ENCODE data around the gene HES3.

Gene HES3

DNA sequence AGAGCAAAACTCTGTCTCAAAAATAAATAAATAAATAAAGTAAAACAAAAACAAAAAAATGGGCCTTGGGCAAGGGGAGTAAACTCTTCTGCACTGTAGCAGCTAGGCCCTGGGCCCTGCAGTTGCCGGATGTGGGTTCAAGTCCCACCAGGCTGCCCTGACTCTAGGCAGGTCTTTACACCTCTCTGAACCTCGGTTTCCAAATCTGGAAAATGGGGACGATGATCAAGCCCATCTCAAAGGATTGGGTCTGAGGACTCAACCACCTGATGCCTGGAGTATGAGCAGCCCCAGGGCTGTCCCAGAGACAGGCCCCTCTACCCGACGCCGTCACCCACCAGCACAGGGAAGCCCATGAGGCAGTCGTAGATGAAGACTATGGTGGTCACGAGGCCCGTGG, 9.4 kb downstream of the HES3 start:
- Histone ChIP-seq H3K4me1 (no peaks in the 10 kb centered on the region), H3K27ac (no peak overlapping the region), H3K9ac (no peak overlapping the region), H2AFZ (no peak overlapping the region), H3K4me3 (ENCODE audit: low read depth, low read length) (no peak overlapping the region), H3K4me2 (ENCODE audit: low read length) (no peak overlapping the region), H3K9me3 (ENCODE audit: control insufficient read depth, low read length) (no peaks in the 10 kb centered on the region), H3K79me2 (no peaks in the 10 kb centered on the region), H3K36me3 (ENCODE audit: control insufficient read depth, insufficient read depth, low read length) (no peaks in the 10 kb centered on the region), H3K27me3 (ENCODE audit: control insufficient read depth, insufficient read depth, low read length) (no peaks in the 10 kb centered on the region)
- no peak for TF ChIP-seq CTCF (IDR thresholded peaks at IDR 0.05)

- Histone ChIP-seq H3K27ac (no peak overlapping the region), H3K4me3 (ENCODE audit: low read depth, low read length) (no peak overlapping the region), H3K27me3 (ENCODE audit: control insufficient read depth, insufficient read depth, low read length) (no peaks in the 10 kb centered on the region), H3K79me2 (no peaks in the 10 kb centered on the region), H2AFZ (no peak overlapping the region), H3K36me3 (ENCODE audit: control insufficient read depth, insufficient read depth, low read length) (no peaks in the 10 kb centered on the region), H3K4me1 (no peaks in the 10 kb centered on the region), H3K4me2 (ENCODE audit: low read length) (no peak overlapping the region), H3K9ac (no peak overlapping the region), H3K9me3 (ENCODE audit: control insufficient read depth, low read length) (no peaks in the 10 kb centered on the region)
- TF ChIP-seq CTCF (IDR thresholded peaks at IDR 0.05), result no peak
These were observed 10.7 kb downstream of the HES3 start for GRCh38 chr1:6254691-6255090.

DNA sequence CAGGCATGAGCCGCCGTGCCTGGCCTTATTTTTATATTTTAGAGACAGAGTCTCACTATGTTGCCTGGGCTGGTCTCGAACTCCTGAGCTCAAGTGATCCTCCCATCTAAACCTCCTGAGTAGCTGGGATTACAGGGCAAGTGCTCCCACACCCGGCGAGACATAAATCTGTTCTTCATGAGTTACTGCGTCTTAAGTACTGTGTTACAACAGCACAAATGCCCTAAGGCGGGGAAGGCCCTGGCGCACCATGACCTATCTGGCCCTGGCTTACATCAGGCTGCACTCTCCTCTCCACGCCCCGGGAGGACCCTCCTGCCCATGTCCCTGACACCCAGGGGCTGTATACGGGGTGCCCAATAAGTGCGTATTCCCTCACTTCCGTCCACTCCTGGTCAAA, 12.7 kb downstream of the HES3 start:
- H3K79me2 ChIP-seq, result no peaks in the 10 kb centered on the region

DNA sequence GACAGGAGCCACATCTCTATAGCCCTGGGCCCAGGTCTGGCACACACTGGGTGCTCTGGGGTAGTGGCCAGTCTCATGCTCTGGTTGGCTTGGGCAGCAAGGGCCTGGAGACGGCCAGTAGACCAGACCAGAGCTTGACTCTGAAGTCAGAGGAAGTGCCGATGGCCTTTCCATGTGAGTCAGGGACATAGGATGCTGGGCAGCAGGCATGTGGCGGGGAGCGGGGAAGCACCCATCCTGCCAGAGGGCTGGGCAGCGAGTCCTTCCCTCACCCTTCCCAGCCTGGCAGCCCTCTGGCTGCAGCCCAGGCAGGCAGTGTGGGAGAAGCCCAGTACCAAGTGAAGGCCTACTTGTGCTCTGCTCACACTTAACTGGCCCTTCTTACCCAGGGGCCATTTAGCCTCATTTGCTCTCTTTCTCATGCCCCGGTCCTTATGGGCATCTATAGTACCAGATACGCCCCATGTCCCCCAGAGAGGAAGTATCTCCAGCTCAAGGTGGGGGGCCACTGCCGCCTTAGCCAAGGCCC, 13.6 kb downstream of the HES3 start:
- Histone ChIP-seq H3K27ac (no peak overlapping the region), H3K4me1 (peaks cover 2% of the 10 kb centered on the region), H2AFZ (no peak overlapping the region), H3K4me2 (ENCODE audit: low read length) (no peak overlapping the region), H3K4me3 (ENCODE audit: low read depth, low read length) (no peak overlapping the region), H3K27me3 (ENCODE audit: control insufficient read depth, insufficient read depth, low read length) (no peaks in the 10 kb centered on the region), H3K36me3 (ENCODE audit: control insufficient read depth, insufficient read depth, low read length) (no peaks in the 10 kb centered on the region), H3K79me2 (no peaks in the 10 kb centered on the region), H3K9ac (no peak overlapping the region), H3K9me3 (ENCODE audit: control insufficient read depth, low read length) (no peaks in the 10 kb centered on the region)
- no peak for TF ChIP-seq CTCF (IDR thresholded peaks at IDR 0.05)

More for the DNA sequence above, 12.7 kb downstream of the HES3 start:
- Histone ChIP-seq H3K9me3 (ENCODE audit: control insufficient read depth, low read length) (no peaks in the 10 kb centered on the region), H3K4me3 (ENCODE audit: low read depth, low read length) (no peak overlapping the region), H2AFZ (no peak overlapping the region), H3K27ac (no peak overlapping the region), H3K27me3 (ENCODE audit: control insufficient read depth, insufficient read depth, low read length) (no peaks in the 10 kb centered on the region), H3K36me3 (ENCODE audit: control insufficient read depth, insufficient read depth, low read length) (no peaks in the 10 kb centered on the region), H3K4me1 (peaks cover 2% of the 10 kb centered on the region), H3K4me2 (ENCODE audit: low read length) (no peak overlapping the region), H3K9ac (no peak overlapping the region)
- TF ChIP-seq CTCF (IDR thresholded peaks at IDR 0.05), result no peak

DNA sequence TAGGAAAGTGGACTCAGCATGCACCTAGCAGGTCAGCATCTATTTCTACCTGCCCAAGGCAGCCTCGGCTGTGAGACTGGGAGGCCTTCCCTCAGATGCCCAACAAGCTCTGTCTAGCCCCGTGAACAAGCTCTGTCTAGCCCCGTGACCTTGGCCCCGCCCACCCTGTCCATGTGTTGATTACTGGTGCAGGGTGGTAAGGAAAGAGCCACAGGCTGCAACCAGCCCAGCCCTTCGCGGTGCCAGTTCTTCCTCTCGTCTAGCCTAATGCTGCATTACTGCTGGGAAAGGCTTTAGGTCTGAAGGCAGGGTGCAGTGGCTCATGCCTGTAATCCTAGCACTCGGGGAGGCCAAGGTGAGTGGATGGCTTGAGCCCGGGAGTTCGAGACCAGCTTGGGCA, 14.7 kb downstream of the HES3 start:
- Histone ChIP-seq H3K4me1 (peaks cover 2% of the 10 kb centered on the region), H3K36me3 (ENCODE audit: control insufficient read depth, insufficient read depth, low read length) (no peaks in the 10 kb centered on the region), H3K27ac (no peak overlapping the region), H3K4me3 (ENCODE audit: low read depth, low read length) (no peak overlapping the region), H3K9me3 (ENCODE audit: control insufficient read depth, low read length) (no peaks in the 10 kb centered on the region), H2AFZ (no peak overlapping the region), H3K27me3 (ENCODE audit: control insufficient read depth, insufficient read depth, low read length) (no peaks in the 10 kb centered on the region), H3K79me2 (no peaks in the 10 kb centered on the region), H3K9ac (no peak overlapping the region), H3K4me2 (ENCODE audit: low read length) (no peak overlapping the region)
- no peak for TF ChIP-seq CTCF (IDR thresholded peaks at IDR 0.05)

All from parathyroid adenoma (tissue), 2 donors.